H1 (cell line): Measurements from ENCODE around the gene GPSM1. TPM values are rescaled to one million over a fixed set of nuclear protein-coding genes. Genes with fewer than 3 reads are reported as not detected.

Source experiments
- TAF7 ChIP-seq: optimal IDR thresholded peaks from 2 replicates; pipeline ENCODE3; 2011; ENCODE audit warnings: low read depth, mild to moderate bottlenecking, inconsistent platforms, low read length, moderate library complexity, borderline replicate concordance
- polyA plus RNA-seq, 7 experiments: library from polyadenylated mRNA; depleted of rRNA in 3 of 7; stranded (reverse) in 5 of 7; unstranded in 2 of 7; fragments of >200 nt in 5 of 7; fragments of 200-250 nt in 2 of 7; gene quantifications; 1 replicate in 5 of 7; 2 replicates in 1 of 7; 4 replicates in 1 of 7; pipeline versions ENCODE4 v1.2.1 to v1.2.3, GENCODE V29; 2011 to 2013; ENCODE audit warnings: missing spikeins in 2 of 7, mixed read lengths in 2 of 7
- total RNA-seq: library from RNA; stranded (reverse); fragmentation: NEBNext Ultra II Directional; extraction: Animal tissue kit (Norgen Biotek cat#: 25700); gene quantifications from 2 replicates; pipeline ENCODE4 v1.2.1, GENCODE V29; 2021

The GPSM1 gene
- total and polyA plus RNA-seq, 2 of the 8 experiments (the other 6 are each of a cell fraction or from before 2014, with no cell fraction given), result 12.8 to 18.0 TPM

GRCh38 chr9:136343884-136344269 is 16.5 kb downstream of the GPSM1 start (continued):
- no peak for TF ChIP-seq TAF7
